Omental fat pad (tissue), 4 donors: ENCODE data around the gene ANKRD65. TPM values are rescaled to one million over a fixed set of nuclear protein-coding genes. Genes with fewer than 3 reads are reported as not detected.
"Not testable (repeated sequence)": the region's sequence is repeated elsewhere in the genome, so short reads cannot be mapped to it uniquely, and the experiment has no call there.

Source experiments
- ATAC-seq: fragments of 150-250 bp; one replicate; pipeline ENCODE4 v1.9.1; 2016; ENCODE audit warnings: mild to moderate bottlenecking, moderate library complexity; ENCODE audit not compliant: low FRiP score
- DNase-seq: peaks from one replicate; pipeline ENCODE4 v3.0.0-alpha.2; 2019; ENCODE audit warnings: low spot score
- CTCF ChIP-seq, 3 donors: fragments of 450-650 bp; IDR thresholded peaks; one replicate each; pipeline ENCODE4 v1.5.1; 2016 to 2017; ENCODE audit warnings: antibody characterized with exemption in 3 of 3, mild to moderate bottlenecking in 3 of 3, moderate library complexity in 2 of 3
- total RNA-seq, 4 donors: library from RNA; depleted of rRNA; stranded (reverse); fragments of >200 nt; gene quantifications; one replicate each; pipeline ENCODE4 v1.1.0, GENCODE V29; 2016

Gene ANKRD65
- total RNA-seq, 4 donors from 2014 or later, result 2.6 to 7.3 (median 3.8) TPM

DNA sequence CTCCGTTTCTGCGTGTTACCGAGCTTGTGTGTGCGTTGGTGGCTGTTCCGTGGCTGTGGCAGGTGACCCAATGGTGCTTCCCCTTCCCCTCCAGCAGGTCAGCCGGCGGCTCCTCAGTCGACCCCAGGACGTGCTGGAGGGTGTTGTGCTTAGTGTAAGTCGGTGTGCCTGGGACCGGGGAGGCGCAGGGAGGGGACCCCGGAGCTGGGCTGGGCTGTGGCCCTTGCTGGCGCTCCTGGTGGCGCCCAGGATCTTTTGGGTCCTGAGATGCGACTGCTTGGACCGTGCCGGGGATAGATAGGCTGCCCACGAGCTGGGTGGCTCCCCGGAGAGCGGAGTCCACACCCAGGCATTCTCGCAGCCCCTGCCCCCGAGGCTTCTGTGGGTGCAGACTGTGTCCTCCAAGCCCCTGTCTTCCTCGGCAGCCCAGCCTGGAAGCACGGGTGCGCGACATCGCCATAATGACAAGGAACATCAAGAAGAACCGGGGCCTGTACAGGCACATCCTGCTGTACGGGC is 34.3 kb upstream of the ANKRD65 start:
- TF ChIP-seq CTCF (IDR thresholded peaks at IDR 0.05), result no peak
- ATAC-seq (no peak), DNase-seq (no peak)

DNA sequence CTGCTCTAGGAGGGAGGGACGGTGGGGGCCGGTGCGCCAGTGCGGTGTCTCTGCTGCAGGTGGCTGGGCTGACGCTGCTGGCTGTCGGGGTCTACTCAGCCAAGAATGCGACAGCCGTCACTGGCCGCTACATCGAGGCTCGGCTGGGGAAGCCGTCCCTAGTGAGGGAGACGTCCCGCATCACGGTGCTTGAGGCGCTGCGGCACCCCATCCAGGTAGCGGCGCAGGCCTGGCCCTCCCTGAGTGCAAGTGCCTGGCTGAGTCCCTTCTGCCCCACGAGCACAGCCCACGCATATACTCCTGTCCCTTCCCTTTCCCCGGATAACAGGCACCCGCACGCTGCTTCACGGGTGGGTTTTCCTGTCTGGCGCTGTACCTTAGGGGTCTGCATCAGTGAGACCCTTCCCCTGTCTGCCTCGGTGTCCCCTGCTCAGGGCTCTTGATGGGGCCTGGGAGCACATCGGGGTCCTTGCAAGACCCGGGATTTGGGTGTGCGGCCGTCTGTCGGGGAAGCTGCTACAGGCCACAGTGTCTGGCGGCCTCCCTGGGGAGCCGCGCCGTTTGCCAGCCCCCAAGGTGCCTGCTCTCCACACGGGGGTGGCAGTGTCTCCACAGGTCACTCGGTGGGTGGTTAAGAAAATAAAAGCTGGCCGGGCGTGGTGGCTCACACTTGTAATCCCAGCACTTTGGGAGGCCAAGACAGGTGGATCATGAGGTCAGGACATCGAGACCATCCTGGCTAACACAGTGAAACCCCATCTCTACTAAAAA is 33.4 kb upstream of the ANKRD65 start:
- DNase-seq, ATAC-seq: not testable (repeated sequence)

GRCh38 chr1:1452882-1453281 is 31.8 kb upstream of the ANKRD65 start:
- ATAC-seq (no peak), DNase-seq (no peak)
- TF ChIP-seq CTCF (IDR thresholded peaks at IDR 0.05), result no peak

GRCh38 chr1:1452365-1452739 is 31.3 kb upstream of the ANKRD65 start:
- not testable (repeated sequence) for ATAC-seq, DNase-seq

DNA sequence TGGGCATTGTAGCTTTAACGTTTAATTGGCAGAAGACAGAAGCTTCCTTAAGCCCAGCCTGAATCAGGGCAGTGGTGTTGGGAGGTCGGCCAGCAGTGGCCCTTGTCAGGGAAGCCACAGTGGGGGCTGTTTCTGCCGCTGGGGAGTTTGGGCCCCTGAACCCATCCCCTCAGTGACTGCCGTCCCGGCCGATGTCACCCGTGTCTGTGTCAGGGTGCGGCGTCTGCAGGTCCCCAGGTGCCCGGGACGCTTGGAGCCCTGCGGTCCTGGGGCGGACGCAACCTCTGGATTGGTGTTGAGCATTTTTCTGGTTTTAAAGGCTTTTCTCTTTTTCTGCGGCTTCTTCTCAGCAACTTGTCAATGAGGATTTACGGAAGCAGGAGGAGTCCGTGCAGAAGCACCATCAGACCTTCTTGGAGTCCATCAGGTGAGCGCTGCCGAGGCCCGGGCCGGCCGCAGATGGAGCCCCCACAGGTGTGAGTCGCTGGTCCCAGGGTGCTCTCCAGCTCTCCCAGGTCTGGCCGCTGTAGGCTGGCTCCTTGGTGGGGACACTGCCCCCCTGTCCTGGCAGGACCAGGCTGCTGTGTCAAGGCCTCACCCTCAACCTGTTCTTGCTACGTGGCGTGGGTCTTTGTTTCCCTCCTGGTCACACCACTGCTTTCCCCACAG is 30.8 kb upstream of the ANKRD65 start:
- ATAC-seq, result no peak
- no peak for TF ChIP-seq CTCF (IDR thresholded peaks at IDR 0.05)
- no peak for DNase-seq

- ATAC-seq, DNase-seq: not testable (repeated sequence)
Observed at GRCh38 chr1:1450616-1451015, 29.5 kb upstream of the ANKRD65 start.

- ATAC-seq, result no peak
- DNase-seq, result no peak
- TF ChIP-seq CTCF (IDR thresholded peaks at IDR 0.05), result no peak
Observed at GRCh38 chr1:1449099-1449739, 28.1 kb upstream of the ANKRD65 start, which contains the start of gene ATAD3C. ATAD3C (plus strand) TSS chr1:1449689; CDS start chr1:1450684, 995 bp downstream.

DNA sequence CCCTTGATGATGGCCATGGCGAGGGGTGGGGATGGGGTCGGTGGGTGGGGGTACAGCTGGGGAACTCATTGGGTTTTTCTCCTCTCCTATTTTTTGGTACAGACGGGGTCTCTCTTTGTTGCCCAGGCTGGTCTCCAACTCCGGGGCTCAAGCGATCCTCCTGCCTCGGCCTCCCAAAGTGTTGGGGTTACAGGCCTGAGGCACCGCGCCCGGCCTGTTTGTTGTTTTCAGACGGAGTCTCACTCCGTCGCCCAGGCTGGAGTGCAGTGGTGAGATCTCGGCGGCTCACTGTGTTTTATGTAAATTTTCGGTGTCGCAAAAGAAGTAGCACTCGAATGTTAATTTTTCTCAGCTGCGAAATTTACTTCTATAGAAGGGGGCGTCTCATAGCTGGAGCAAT is 25.6 kb upstream of the ANKRD65 start:
- ATAC-seq, DNase-seq: not testable (repeated sequence)
